ENCODE data around the gene ERC2.

DNA sequence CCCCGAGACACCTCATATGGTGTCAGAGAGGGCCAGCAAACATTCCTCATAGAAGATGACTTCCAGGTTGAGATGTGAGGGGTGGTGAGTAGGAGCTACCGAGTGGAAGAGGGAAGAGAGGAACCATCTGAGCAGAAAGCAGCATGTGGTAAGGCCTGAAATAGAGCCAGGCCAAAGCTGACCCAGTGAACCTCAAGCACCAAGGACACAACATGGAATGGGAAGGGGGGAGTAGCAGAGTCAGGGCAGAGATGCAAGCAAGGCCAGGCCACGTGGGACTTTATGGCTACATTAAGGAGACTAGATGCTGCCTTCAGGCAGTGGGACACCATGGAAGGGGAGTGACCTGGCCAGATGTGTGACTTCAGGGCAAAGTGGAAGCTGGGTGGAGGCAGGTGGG is 942.8 kb downstream of the ERC2 start:
- TF ChIP-seq, protein P1, sequence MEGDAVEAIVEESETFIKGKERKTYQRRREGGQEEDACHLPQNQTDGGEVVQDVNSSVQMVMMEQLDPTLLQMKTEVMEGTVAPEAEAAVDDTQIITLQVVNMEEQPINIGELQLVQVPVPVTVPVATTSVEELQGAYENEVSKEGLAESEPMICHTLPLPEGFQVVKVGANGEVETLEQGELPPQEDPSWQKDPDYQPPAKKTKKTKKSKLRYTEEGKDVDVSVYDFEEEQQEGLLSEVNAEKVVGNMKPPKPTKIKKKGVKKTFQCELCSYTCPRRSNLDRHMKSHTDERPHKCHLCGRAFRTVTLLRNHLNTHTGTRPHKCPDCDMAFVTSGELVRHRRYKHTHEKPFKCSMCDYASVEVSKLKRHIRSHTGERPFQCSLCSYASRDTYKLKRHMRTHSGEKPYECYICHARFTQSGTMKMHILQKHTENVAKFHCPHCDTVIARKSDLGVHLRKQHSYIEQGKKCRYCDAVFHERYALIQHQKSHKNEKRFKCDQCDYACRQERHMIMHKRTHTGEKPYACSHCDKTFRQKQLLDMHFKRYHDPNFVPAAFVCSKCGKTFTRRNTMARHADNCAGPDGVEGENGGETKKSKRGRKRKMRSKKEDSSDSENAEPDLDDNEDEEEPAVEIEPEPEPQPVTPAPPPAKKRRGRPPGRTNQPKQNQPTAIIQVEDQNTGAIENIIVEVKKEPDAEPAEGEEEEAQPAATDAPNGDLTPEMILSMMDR (IDR thresholded peaks at IDR 0.05; ENCODE audit: low read length), result no peak
- no peak for TF ChIP-seq EZH2 (IDR thresholded peaks at IDR 0.05; ENCODE audit: borderline replicate concordance, low read length)
